ENCODE data around the gene LPCAT1.
"Not testable (repeated sequence)": the region's sequence is repeated elsewhere in the genome, so short reads cannot be mapped to it uniquely, and the experiment has no call there.

Gene LPCAT1

DNA sequence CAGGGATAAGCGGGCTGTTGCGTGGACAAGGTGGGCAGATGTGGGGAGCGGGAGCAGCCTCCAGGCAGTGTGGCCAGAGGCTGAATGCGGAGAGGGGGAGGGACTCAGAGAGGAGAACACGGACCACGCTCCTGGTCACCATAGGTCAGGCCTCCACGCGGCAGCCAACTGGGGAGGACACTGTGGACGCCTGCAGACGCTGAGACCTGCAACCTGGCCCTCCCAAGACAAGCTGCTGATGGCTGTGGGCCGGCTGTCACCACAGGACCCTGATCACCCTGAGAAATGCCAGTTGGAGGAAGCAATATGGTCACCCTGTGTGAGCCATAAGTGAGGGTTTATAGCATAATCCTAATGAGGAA, 16.8 kb downstream of the LPCAT1 start:
- H3K4me3 ChIP-seq (replicated peaks; ENCODE audit: low read depth, low read length): no peak overlapping the region
- TF ChIP-seq, protein P1, sequence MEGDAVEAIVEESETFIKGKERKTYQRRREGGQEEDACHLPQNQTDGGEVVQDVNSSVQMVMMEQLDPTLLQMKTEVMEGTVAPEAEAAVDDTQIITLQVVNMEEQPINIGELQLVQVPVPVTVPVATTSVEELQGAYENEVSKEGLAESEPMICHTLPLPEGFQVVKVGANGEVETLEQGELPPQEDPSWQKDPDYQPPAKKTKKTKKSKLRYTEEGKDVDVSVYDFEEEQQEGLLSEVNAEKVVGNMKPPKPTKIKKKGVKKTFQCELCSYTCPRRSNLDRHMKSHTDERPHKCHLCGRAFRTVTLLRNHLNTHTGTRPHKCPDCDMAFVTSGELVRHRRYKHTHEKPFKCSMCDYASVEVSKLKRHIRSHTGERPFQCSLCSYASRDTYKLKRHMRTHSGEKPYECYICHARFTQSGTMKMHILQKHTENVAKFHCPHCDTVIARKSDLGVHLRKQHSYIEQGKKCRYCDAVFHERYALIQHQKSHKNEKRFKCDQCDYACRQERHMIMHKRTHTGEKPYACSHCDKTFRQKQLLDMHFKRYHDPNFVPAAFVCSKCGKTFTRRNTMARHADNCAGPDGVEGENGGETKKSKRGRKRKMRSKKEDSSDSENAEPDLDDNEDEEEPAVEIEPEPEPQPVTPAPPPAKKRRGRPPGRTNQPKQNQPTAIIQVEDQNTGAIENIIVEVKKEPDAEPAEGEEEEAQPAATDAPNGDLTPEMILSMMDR (IDR thresholded peaks at IDR 0.05; ENCODE audit: low read length, missing control alignments): no peak
- no peak for DNase-seq (ENCODE audit: low read depth)

DNA sequence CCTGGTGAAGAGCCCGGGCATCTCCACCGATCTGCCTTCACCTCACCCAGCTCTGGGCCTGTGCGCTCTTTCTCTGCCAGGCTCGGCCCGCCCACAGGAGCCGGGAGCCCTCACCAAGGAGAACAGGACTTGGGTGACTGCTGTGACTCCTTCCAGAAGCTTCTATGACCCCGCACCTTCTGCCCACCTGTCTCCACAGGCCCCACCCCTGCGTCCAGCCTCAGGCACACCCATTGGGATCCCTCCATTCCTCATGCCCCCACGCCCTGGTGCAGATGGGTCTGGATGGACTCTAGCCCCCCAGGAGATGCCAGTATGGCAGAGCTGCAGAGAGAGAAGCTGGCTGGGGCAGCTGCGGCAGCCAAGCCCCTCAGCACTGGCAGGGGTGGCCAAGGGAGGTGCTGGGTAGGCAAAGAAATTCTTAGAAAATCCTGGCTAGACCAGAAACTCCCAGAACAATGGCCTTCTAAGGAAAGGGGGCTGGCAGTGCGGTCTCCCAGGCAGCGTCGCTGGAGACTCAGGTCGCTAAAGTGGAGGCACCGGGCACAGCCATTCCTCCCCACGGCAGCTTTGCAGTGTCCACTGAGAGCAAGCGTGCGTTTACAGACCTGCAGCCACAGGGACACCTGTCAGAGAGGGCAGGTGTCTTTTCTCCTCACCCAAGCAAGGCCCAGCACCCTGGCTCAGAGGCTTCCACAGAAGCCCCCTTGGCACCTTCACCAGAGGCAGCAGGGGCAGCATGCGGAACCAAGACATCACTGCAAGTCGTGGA, 17.3 kb downstream of the LPCAT1 start:
- TF ChIP-seq, protein P1 (IDR thresholded peaks at IDR 0.05; ENCODE audit: low read length, missing control alignments): no peak
- H3K4me3 ChIP-seq (replicated peaks; ENCODE audit: low read depth, low read length): no peak overlapping the region
- no peak for DNase-seq (ENCODE audit: low read depth)

DNA sequence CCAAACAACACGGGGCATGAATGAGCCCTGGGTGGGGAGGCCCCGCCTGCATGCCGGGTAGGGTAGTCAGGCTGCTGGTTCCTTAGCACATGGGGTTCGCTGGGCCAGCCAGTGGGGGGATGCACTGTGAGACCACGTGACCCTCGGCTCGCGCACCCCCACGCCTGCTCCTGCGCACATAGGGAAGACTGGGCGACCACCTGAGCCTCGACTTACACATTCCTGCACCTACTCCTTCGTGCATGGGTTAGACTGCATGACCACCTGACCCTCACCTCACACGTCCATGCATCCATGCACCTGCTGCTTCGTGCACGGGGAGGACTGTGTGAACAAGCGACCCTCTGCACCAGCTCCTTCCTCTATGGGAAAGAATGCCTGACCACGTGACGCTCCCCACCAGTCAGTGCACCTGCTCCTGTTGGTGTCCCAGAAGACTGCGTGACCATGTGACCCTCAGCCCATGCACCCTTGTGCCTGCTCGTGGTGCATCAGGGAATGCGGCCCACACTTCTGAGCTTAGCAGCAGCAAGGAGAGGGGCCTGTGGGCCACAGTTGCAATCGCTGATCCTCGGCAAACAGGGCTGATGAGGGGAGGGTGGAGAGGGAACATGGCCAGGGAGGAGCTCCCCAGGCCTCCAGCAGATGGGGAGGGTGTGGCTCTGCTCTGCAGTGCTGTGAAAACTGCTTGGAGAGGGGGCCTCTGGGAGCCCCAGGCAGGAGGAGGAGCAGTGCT, 18.1 kb downstream of the LPCAT1 start:
- H3K4me3 ChIP-seq (replicated peaks; ENCODE audit: low read depth, low read length): no peak overlapping the region
- DNase-seq (ENCODE audit: low read depth): no peak
- TF ChIP-seq, protein P1 (IDR thresholded peaks at IDR 0.05; ENCODE audit: low read length, missing control alignments): no peak

DNA sequence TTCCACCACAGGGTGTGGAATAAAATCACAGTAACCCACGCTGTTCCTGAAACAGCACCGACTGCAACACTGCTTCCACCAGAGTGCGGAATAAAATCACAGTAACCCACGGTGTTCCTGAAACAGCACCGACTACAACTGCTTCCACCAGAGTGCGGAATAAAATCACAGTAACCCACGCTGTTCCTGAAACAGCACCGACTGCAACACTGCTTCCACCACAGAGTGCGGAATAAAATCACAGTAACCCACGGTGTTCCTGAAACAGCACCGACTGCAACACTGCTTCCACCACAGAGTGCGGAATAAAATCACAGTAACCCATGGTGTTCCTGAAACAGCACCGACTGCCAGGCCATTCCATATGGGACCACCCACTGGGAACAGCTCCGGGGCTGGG, 18.7 kb downstream of the LPCAT1 start:
- DNase-seq (ENCODE audit: low read depth); H3K4me3 ChIP-seq (replicated peaks; ENCODE audit: low read depth, low read length): not testable (repeated sequence)

DNA sequence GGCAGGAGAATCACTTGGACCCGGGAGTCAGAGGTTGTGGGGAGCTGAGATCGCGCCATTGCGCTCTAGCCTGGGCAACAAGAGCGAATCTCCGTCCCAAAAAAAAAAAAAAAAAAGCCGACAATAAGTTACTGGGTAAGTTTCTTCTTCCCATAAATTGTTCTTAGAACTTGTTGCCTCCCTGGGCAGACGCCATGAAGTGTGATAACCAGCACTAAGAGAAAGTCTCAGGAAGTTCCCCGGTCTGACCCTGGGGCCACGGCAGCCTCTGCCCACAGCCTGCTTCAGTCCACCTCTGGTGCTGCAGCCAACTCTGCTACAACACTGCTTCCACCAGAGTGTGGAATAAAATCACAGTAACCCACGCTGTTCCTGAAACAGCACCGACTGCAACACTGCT, 19.1 kb downstream of the LPCAT1 start:
- DNase-seq (ENCODE audit: low read depth): no peak
- TF ChIP-seq, protein P1 (IDR thresholded peaks at IDR 0.05; ENCODE audit: low read length, missing control alignments): no peak
- no peak overlapping the region for H3K4me3 ChIP-seq (replicated peaks; ENCODE audit: low read depth, low read length)

DNA sequence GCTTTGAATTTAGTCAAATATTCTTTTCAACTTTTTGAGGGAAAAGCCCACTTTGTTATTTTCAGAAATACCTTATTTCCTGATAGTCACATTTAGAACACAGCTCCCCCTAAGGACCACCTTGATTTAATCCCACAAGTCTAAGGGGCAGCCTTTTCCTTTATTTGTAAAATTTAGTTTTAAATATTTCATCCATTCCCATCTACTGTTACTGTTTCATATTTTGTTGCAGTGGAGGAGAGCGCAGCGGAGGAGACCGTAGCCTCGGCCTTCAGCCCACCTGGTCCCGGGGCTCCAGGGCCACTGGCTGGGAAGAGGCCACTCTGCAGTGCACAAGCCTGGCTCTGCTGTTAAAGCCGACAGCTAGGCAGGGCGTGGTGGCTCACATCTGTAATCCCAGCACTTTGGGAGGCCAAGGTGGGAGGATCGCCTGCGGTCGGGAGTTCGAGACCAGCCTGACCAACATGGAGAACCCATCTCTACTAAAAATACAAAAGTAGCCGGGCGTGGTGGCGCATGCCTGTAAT, 19.6 kb downstream of the LPCAT1 start:
- no peak overlapping the region for H3K4me3 ChIP-seq (replicated peaks; ENCODE audit: low read depth, low read length)
- TF ChIP-seq, protein P1 (IDR thresholded peaks at IDR 0.05; ENCODE audit: low read length, missing control alignments): no peak
- DNase-seq (ENCODE audit: low read depth): no peak

DNA sequence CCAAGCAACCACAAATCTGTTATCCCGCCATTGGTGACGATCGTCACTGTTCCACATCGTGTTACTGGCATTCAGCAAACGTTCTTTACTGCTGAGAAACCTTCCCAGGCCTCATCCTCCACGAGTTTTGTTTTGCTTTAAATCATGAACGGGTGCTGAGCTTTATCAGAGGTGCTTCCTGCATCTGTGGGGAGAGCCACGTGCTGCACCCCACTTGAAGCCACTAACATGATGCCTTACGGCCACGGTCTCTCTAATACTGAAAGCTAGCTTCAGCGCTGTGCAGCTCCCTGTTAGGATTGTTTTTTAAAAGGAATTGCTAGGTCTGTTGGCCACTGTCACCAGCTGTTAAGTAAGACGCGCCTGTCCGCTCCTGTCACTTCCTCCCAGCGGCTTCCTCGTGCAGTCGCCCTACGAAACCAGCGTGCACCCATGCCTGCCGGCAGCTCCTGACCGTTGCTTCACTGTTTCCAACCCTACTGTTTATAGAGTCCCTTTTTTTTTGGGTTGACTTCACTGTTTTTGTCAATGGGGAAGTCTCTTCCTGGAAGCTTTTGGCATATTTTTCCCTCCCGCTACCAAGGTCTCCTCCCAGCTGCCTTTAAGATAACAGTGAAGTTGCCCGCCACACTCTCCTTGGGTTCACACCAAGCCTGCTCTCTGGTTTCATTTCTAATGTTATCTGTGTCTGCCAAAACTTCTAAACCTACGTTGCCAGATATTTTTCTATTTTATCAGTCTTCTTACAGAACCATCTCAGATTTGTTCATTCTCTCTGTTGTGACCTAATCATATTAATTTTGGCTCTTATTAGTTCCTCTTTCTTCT, 20.3 kb downstream of the LPCAT1 start:
- no peak overlapping the region for H3K4me3 ChIP-seq (replicated peaks; ENCODE audit: low read depth, low read length)
- TF ChIP-seq, protein P1 (IDR thresholded peaks at IDR 0.05; ENCODE audit: low read length, missing control alignments): no peak
- DNase-seq (ENCODE audit: low read depth): peak; percentile 67
